Ramos (cell line): ENCODE measurements around the gene KCTD6.

ENCODE experiments used
- in situ Hi-C: fragments of 300-500 bp; cut with MboI; formaldehyde crosslinking; loops from one replicate; pipeline ENCODE4 v1.14.3; 2022; ENCODE audit warnings: low sequenced_read_pairs; ENCODE audit not compliant: unreplicated experiment

Gene KCTD6

GRCh38 chr3:58491506-58492402 is at the start of gene KCTD6:
Gene KCTD6, plus strand, starts transcription at chr3:58492096. Its CDS starts 6,660 bp downstream, at chr3:58498756.
- in situ Hi-C loops = no loop called here

GRCh38 chr3:58452176-58452575 is 39.7 kb upstream of the KCTD6 start:
- in situ Hi-C loops = no loop called here

- in situ Hi-C loops = no loop called here
Measured at GRCh38 chr3:58459160-58459559, 32.7 kb upstream of the KCTD6 start.

- in situ Hi-C loops = no loop called here
Measured at GRCh38 chr3:58462829-58463180, 29.1 kb upstream of the KCTD6 start.

GRCh38 chr3:58463181-58463941 is 28.5 kb upstream of the KCTD6 start:
- in situ Hi-C loops = no loop called here

- in situ Hi-C loops = no loop called here
Measured at GRCh38 chr3:58463942-58464271, 28.0 kb upstream of the KCTD6 start.

- in situ Hi-C loops = no loop called here
Measured at GRCh38 chr3:58464866-58465265, 27.0 kb upstream of the KCTD6 start.

GRCh38 chr3:58466899-58467563 is 24.9 kb upstream of the KCTD6 start:
- in situ Hi-C loops = no loop called here

GRCh38 chr3:58469096-58469495 is 22.8 kb upstream of the KCTD6 start:
- in situ Hi-C loops = no loop called here

- in situ Hi-C loops = no loop called here
Measured at GRCh38 chr3:58470363-58471024, 21.4 kb upstream of the KCTD6 start.

GRCh38 chr3:58471025-58471887 is 20.6 kb upstream of the KCTD6 start:
- in situ Hi-C loops = no loop called here

GRCh38 chr3:58473275-58473674 is 18.6 kb upstream of the KCTD6 start:
- in situ Hi-C loops = no loop called here

- in situ Hi-C loops = no loop called here
Measured at GRCh38 chr3:58474348-58474911, 17.5 kb upstream of the KCTD6 start.

GRCh38 chr3:58474967-58475578 is 16.8 kb upstream of the KCTD6 start:
- in situ Hi-C loops = no loop called here

GRCh38 chr3:58478781-58479180 is 13.1 kb upstream of the KCTD6 start:
- in situ Hi-C loops = no loop called here

GRCh38 chr3:58480309-58480708 is 11.6 kb upstream of the KCTD6 start:
- in situ Hi-C loops = no loop called here

GRCh38 chr3:58482917-58483636 is 8.8 kb upstream of the KCTD6 start:
- in situ Hi-C loops = no loop called here

- in situ Hi-C loops = no loop called here
Measured at GRCh38 chr3:58484045-58484721, 7.7 kb upstream of the KCTD6 start.
